Mesendoderm (in vitro differentiated cells): ENCODE measurements around the gene STARD6.

Source experiments
- DNase-seq: peaks from one replicate; pipeline ENCODE4 v3.0.0; 2013
- H2AK5ac ChIP-seq: 2 replicates; pipeline ENCODE4 v1.6.1; 2013; ENCODE audit warnings: low read length, inconsistent platforms
- H2BK120ac ChIP-seq: 2 replicates; pipeline ENCODE4 v1.6.1; 2013; ENCODE audit warnings: low read depth, mild to moderate bottlenecking, low read length, moderate library complexity, mixed read lengths
- H2BK15ac ChIP-seq: replicated peaks from 2 replicates; pipeline ENCODE4 v1.6.1; 2013; ENCODE audit warnings: low read depth, mild to moderate bottlenecking, moderate library complexity
- H2BK5ac ChIP-seq: 2 replicates; pipeline ENCODE4 v1.6.1; 2013; ENCODE audit warnings: low read length, inconsistent platforms
- H3K18ac ChIP-seq: 2 replicates; pipeline ENCODE4 v1.6.1; 2013; ENCODE audit warnings: mild to moderate bottlenecking, low read length, mixed read lengths
- H3K23ac ChIP-seq: one replicate; pipeline ENCODE4 v1.6.1; 2013; ENCODE audit warnings: low read length
- H3K27ac ChIP-seq: 2 replicates; pipeline ENCODE4 v1.5.1; 2013; ENCODE audit warnings: low read depth, mild to moderate bottlenecking, inconsistent platforms, low read length, moderate library complexity
- H3K27me3 ChIP-seq: 2 replicates; pipeline ENCODE4 v1.6.1; 2013; ENCODE audit warnings: low read length, control low read depth, mild to moderate bottlenecking, inconsistent platforms; ENCODE audit not compliant: insufficient read depth, poor library complexity
- H3K36me3 ChIP-seq: 2 replicates; pipeline ENCODE4 v1.6.1; 2013; ENCODE audit warnings: low read length, inconsistent platforms; ENCODE audit not compliant: control insufficient read depth, insufficient read depth
- H3K4ac ChIP-seq: one replicate; pipeline ENCODE4 v1.6.1; 2013; ENCODE audit warnings: low read depth, mild to moderate bottlenecking, low read length, moderate library complexity
- H3K4me1 ChIP-seq: 2 replicates; pipeline ENCODE4 v1.6.1; 2013; ENCODE audit warnings: low read depth, low read length, inconsistent platforms; ENCODE audit not compliant: control insufficient read depth
- H3K4me2 ChIP-seq: 2 replicates; pipeline ENCODE4 v1.6.1; 2013; ENCODE audit warnings: low read length
- H3K4me3 ChIP-seq: 2 replicates; pipeline ENCODE4 v1.5.1; 2013; ENCODE audit warnings: mild to moderate bottlenecking, low read length
- H3K56ac ChIP-seq: one replicate; pipeline ENCODE4 v1.6.1; 2013; ENCODE audit warnings: low read length
- H3K79me1 ChIP-seq: 2 replicates; pipeline ENCODE4 v1.6.1; 2013; ENCODE audit warnings: low read length, inconsistent platforms
- H3K79me2 ChIP-seq: 2 replicates; pipeline ENCODE4 v1.6.1; 2013; ENCODE audit warnings: mild to moderate bottlenecking, low read length; ENCODE audit not compliant: control insufficient read depth, insufficient read depth
- H3K9ac ChIP-seq: 2 replicates; pipeline ENCODE4 v1.6.1; 2013; ENCODE audit warnings: low read length, inconsistent platforms
- H4K5ac ChIP-seq: one replicate; pipeline ENCODE4 v1.6.1; 2013; ENCODE audit warnings: low read length
- H4K8ac ChIP-seq: one replicate; pipeline ENCODE4 v1.6.1; 2013; ENCODE audit warnings: low read depth, mild to moderate bottlenecking, control low read depth, low read length, moderate library complexity
- whole genome bisulfite sequencing: extraction: QIAGEN DNeasy Blood & Tissue Kit; methylation state at CpG from one replicate; pipeline ENCODE4 v1.1.7; 2013; ENCODE audit warnings: low lambda C conversion rate, missing lambda C conversion rate; ENCODE audit not compliant: insufficient coverage; ENCODE audit errors: extremely low coverage; 5-methylcytosine and 5-hydroxymethylcytosine counted together

Gene STARD6

GRCh38 chr18:54284981-54285785 is 72.5 kb downstream of the STARD6 start:
- H2BK120ac ChIP-seq: no peak overlapping the region
- H3K4me3 ChIP-seq: no peak overlapping the region
- no peaks in the 10 kb centered on the region for H3K79me2 ChIP-seq
- DNase-seq: peak; percentile 13
- no peak overlapping the region for H4K5ac ChIP-seq
- no peak overlapping the region for H2BK5ac ChIP-seq
- WGBS: no CpG with 5 or more reads among the region's 8 CpGs
- H3K23ac ChIP-seq: no peak overlapping the region
- no peak overlapping the region for H3K18ac ChIP-seq
- no peak overlapping the region for H2AK5ac ChIP-seq
- no peak overlapping the region for H3K4me2 ChIP-seq
- H3K27ac ChIP-seq: no peak overlapping the region
- H3K4ac ChIP-seq: no peak overlapping the region
- no peak overlapping the region for H3K9ac ChIP-seq
- H2BK15ac ChIP-seq: no peak overlapping the region
- no peaks in the 10 kb centered on the region for H3K79me1 ChIP-seq
- no peaks in the 10 kb centered on the region for H3K27me3 ChIP-seq
- H3K56ac ChIP-seq: no peak overlapping the region
- no peak overlapping the region for H4K8ac ChIP-seq
- no peaks in the 10 kb centered on the region for H3K4me1 ChIP-seq
- peaks cover 2% of the 10 kb centered on the region for H3K36me3 ChIP-seq

GRCh38 chr18:54284535-54284934 is 73.1 kb downstream of the STARD6 start:
- H3K9ac ChIP-seq: no peak overlapping the region
- H4K8ac ChIP-seq: no peak overlapping the region
- H3K27ac ChIP-seq: no peak overlapping the region
- H3K4me1 ChIP-seq: no peaks in the 10 kb centered on the region
- no peaks in the 10 kb centered on the region for H3K79me1 ChIP-seq
- H3K36me3 ChIP-seq: peaks cover 2% of the 10 kb centered on the region
- no peak overlapping the region for H3K4ac ChIP-seq
- no CpG with 5 or more reads among the region's 3 CpGs for WGBS
- H2BK15ac ChIP-seq: no peak overlapping the region
- DNase-seq: no peak
- no peak overlapping the region for H4K5ac ChIP-seq
- no peak overlapping the region for H2BK120ac ChIP-seq
- H2BK5ac ChIP-seq: no peak overlapping the region
- H3K4me3 ChIP-seq: no peak overlapping the region
- no peaks in the 10 kb centered on the region for H3K79me2 ChIP-seq
- H3K23ac ChIP-seq: no peak overlapping the region
- H3K27me3 ChIP-seq: no peaks in the 10 kb centered on the region
- H2AK5ac ChIP-seq: no peak overlapping the region
- H3K56ac ChIP-seq: no peak overlapping the region
- no peak overlapping the region for H3K4me2 ChIP-seq
- H3K18ac ChIP-seq: no peak overlapping the region

- DNase-seq: peak; percentile 67
- Histone ChIP-seq H2BK5ac (no peak overlapping the region), H3K4me3 (no peak overlapping the region), H3K9ac (no peak overlapping the region), H3K18ac (no peak overlapping the region), H3K23ac (no peak overlapping the region), H3K4me2 (no peak overlapping the region), H3K56ac (no peak overlapping the region), H3K27ac (no peak overlapping the region), H3K4ac (peak overlapping the region; percentile 55), H4K5ac (no peak overlapping the region), H2BK15ac (no peak overlapping the region), H3K27me3 (no peaks in the 10 kb centered on the region), H3K79me2 (no peaks in the 10 kb centered on the region), H3K36me3 (no peaks in the 10 kb centered on the region), H2BK120ac (no peak overlapping the region), H2AK5ac (no peak overlapping the region), H3K4me1 (no peaks in the 10 kb centered on the region), H4K8ac (no peak overlapping the region), H3K79me1 (no peaks in the 10 kb centered on the region)
Observed at GRCh38 chr18:54280220-54280569, 77.5 kb downstream of the STARD6 start.

GRCh38 chr18:54279477-54280219 is 78.0 kb downstream of the STARD6 start:
- no peak overlapping the region for H3K27ac ChIP-seq
- H3K4me2 ChIP-seq: no peak overlapping the region
- no peak for DNase-seq
- WGBS: no CpG with 5 or more reads among the region's 5 CpGs
- no peaks in the 10 kb centered on the region for H3K4me1 ChIP-seq
- H3K27me3 ChIP-seq: no peaks in the 10 kb centered on the region
- no peak overlapping the region for H4K8ac ChIP-seq
- no peaks in the 10 kb centered on the region for H3K36me3 ChIP-seq
- no peak overlapping the region for H2BK120ac ChIP-seq
- H2BK15ac ChIP-seq: no peak overlapping the region
- no peak overlapping the region for H3K4me3 ChIP-seq
- no peak overlapping the region for H3K23ac ChIP-seq
- no peak overlapping the region for H3K9ac ChIP-seq
- no peaks in the 10 kb centered on the region for H3K79me1 ChIP-seq
- no peak overlapping the region for H4K5ac ChIP-seq
- H3K4ac ChIP-seq: peak overlapping the region; percentile 55
- H2AK5ac ChIP-seq: no peak overlapping the region
- H3K18ac ChIP-seq: no peak overlapping the region
- H3K79me2 ChIP-seq: no peaks in the 10 kb centered on the region
- no peak overlapping the region for H2BK5ac ChIP-seq
- no peak overlapping the region for H3K56ac ChIP-seq

- no peak for DNase-seq
- H3K4me1 ChIP-seq: no peaks in the 10 kb centered on the region
- no peak overlapping the region for H2AK5ac ChIP-seq
- no peak overlapping the region for H3K9ac ChIP-seq
- H4K8ac ChIP-seq: no peak overlapping the region
- no peak overlapping the region for H3K4me2 ChIP-seq
- H3K36me3 ChIP-seq: no peaks in the 10 kb centered on the region
- no peak overlapping the region for H3K56ac ChIP-seq
- no peak overlapping the region for H3K18ac ChIP-seq
- H4K5ac ChIP-seq: no peak overlapping the region
- no peaks in the 10 kb centered on the region for H3K79me2 ChIP-seq
- H3K4me3 ChIP-seq: no peak overlapping the region
- H3K4ac ChIP-seq: no peak overlapping the region
- H3K27ac ChIP-seq: no peak overlapping the region
- H3K79me1 ChIP-seq: no peaks in the 10 kb centered on the region
- no peak overlapping the region for H2BK5ac ChIP-seq
- no peak overlapping the region for H3K23ac ChIP-seq
- no CpG with 5 or more reads among the region's 1 CpG for WGBS
- no peak overlapping the region for H2BK120ac ChIP-seq
- H2BK15ac ChIP-seq: no peak overlapping the region
- H3K27me3 ChIP-seq: no peaks in the 10 kb centered on the region
Observed at GRCh38 chr18:54278615-54279014, 79.0 kb downstream of the STARD6 start.
